PC-3 (cell line): ENCODE results near the gene CSRP2.

Experiments used
- CTCF ChIP-seq: fragments of 300-600 bp; sonication (generic); conservative IDR thresholded peaks from 2 replicates; pipeline ENCODE4 v1.5.1; 2017; ENCODE audit warnings: antibody characterized with exemption, low read depth, mild to moderate bottlenecking, low read length
- EZH2 ChIP-seq: fragments of 300-600 bp; sonication (generic); IDR thresholded peaks from one replicate; pipeline ENCODE4 v1.6.1; 2017; ENCODE audit warnings: antibody characterized with exemption, mild to moderate bottlenecking, low read length; ENCODE audit not compliant: unreplicated experiment

GRCh38 chr12:76881142-76881541, 2.3 kb upstream of the CSRP2 start:
- TF ChIP-seq CTCF (no peak), EZH2 (no peak)
